T-cell (primary cell): ENCODE measurements around the gene PLEK. TPM values are rescaled to one million over a fixed set of nuclear protein-coding genes. Genes with fewer than 3 reads are reported as not detected.

Experiments used
- ATAC-seq, 4 experiments: fragments of 200-7000 bp in 3 of 4; fragments of 150-1000 bp in 1 of 4; cut with Tn5 transposase; replicated peaks in 1 of 4; 1 replicate in 3 of 4; 2 replicates in 1 of 4; pipeline ENCODE4 v1.10.0; 2021; ENCODE audit warnings: moderate library complexity in 3 of 4, mild to moderate bottlenecking in 2 of 4, moderate number of reproducible peaks in 1 of 4
- CTCF ChIA-PET, 2 donors: fragments of 300-600 bp; sonication (Branson Sonifier 250); formaldehyde crosslinking; loops; one replicate each; lab custom pipeline; 2022; ENCODE audit warnings: antibody characterized with exemption in 2 of 2; lab: Charles Lee
- POLR2A ChIA-PET, 2 donors: fragments of 300-600 bp; sonication (Branson Sonifier 250); formaldehyde crosslinking; loops; one replicate each; lab custom pipeline; 2022; ENCODE audit warnings: antibody characterized with exemption in 2 of 2; lab: Charles Lee
- DNase-seq, 35 experiments: peaks; one replicate each; pipeline versions ENCODE4 v3.0.0 to v3.0.0-alpha.2; 2013 to 2023
- H3K27ac ChIP-seq: one replicate; pipeline ENCODE4 v1.5.1; 2013; ENCODE audit warnings: low read length
- H3K27me3 ChIP-seq, 2 experiments: replicated peaks in 1 of 2; 1 replicate in 1 of 2; 2 replicates in 1 of 2; pipeline versions ENCODE4 v1.6.1 to v1.7.0; 2013; ENCODE audit warnings: low read length in 1 of 2, mixed read lengths in 1 of 2; ENCODE audit not compliant: control insufficient read depth in 2 of 2, insufficient read depth in 2 of 2; ENCODE audit errors: extremely low read depth in 1 of 2
- H3K36me3 ChIP-seq, 2 donors: 1 replicate in 1 of 2; 2 replicates in 1 of 2; pipeline versions ENCODE4 v1.6.1 to v1.7.0; 2013; ENCODE audit warnings: low read length in 1 of 2; ENCODE audit not compliant: control insufficient read depth in 2 of 2, insufficient read depth in 1 of 2; ENCODE audit errors: extremely low read depth in 1 of 2
- H3K4me1 ChIP-seq, 2 experiments: 1 replicate in 1 of 2; 2 replicates in 1 of 2; pipeline versions ENCODE4 v1.6.1 to v1.7.0; 2013; ENCODE audit warnings: low read length in 2 of 2, mixed read lengths in 1 of 2; ENCODE audit not compliant: insufficient read depth in 2 of 2, control insufficient read depth in 1 of 2; ENCODE audit errors: extremely low read depth in 1 of 2
- H3K4me3 ChIP-seq, 2 donors: 1 replicate in 1 of 2; 2 replicates in 1 of 2; pipeline versions ENCODE4 v1.5.1 to v1.7.0; 2013; ENCODE audit warnings: mild to moderate bottlenecking in 2 of 2, low read length in 1 of 2, moderate library complexity in 1 of 2; ENCODE audit not compliant: control insufficient read depth in 1 of 2; ENCODE audit errors: extremely low read depth in 1 of 2
- H3K9me3 ChIP-seq: 2 replicates; pipeline ENCODE4 v1.7.0; 2013
- H3K27ac Mint-ChIP-seq, 2 donors: one replicate each; pipeline ENCODE4 v1.8.0; 2020 to 2021; ENCODE audit warnings: mild to moderate bottlenecking in 2 of 2, mixed read lengths in 2 of 2
- H3K27me3 Mint-ChIP-seq, 2 donors: one replicate each; pipeline ENCODE4 v1.8.0; 2021 to 2022; ENCODE audit warnings: mixed read lengths in 2 of 2
- H3K36me3 Mint-ChIP-seq: one replicate; pipeline ENCODE4 v1.8.0; 2021; ENCODE audit warnings: mixed read lengths
- H3K4me1 Mint-ChIP-seq, 3 donors: one replicate each; pipeline ENCODE4 v1.8.0; 2020 to 2022; ENCODE audit warnings: mixed read lengths in 3 of 3, mild to moderate bottlenecking in 1 of 3
- H3K4me3 Mint-ChIP-seq, 3 donors: one replicate each; pipeline ENCODE4 v1.8.0; 2020 to 2022; ENCODE audit warnings: mild to moderate bottlenecking in 3 of 3, mixed read lengths in 3 of 3, moderate library complexity in 3 of 3
- H3K9me3 Mint-ChIP-seq, 3 donors: one replicate each; pipeline ENCODE4 v1.8.0; 2020 to 2022; ENCODE audit warnings: mixed read lengths in 3 of 3
- WGBS: methylation state at CpG from one replicate; pipeline ENCODE4 v1.1.5; 2013; ENCODE audit warnings: missing lambda C conversion rate; ENCODE audit not compliant: insufficient coverage; 5-methylcytosine and 5-hydroxymethylcytosine counted together
- total RNA-seq, 35 experiments: library from RNA in 6 of 35; stranded (reverse) in 6 of 35; fragments of 120-200 nt in 1 of 35; gene quantifications; one replicate each; pipeline versions ENCODE4 v1.2.1 to v1.2.4 and lab custom pipeline; 2013 to 2026

The PLEK gene
- total RNA-seq, 5 donors from 2014 or later (not counting 1 experiment from before 2014, with no cell fraction given), result 5.1 to 28.4 (median 13.6) TPM

- POLR2A ChIA-PET, result no interaction called here
- 84% methylated on average over 10 of the region's 14 CpGs for WGBS
Observed at GRCh38 chr2:68432696-68433658, 67.9 kb downstream of the PLEK start.

GRCh38 chr2:68434981-68435380 is 69.9 kb downstream of the PLEK start:
- Mint-ChIP-seq H3K4me3 (no peak overlapping the region), H3K9me3 (no peaks in the 10 kb centered on the region), H3K27ac (no peak overlapping the region), H3K27me3 (no peaks in the 10 kb centered on the region), H3K36me3 (no peaks in the 10 kb centered on the region), H3K4me1 (peaks cover 0 to 11% (median 0%) of the 10 kb centered on the region in 3 donors)
- H3K27ac ChIP-seq, result no peak overlapping the region
- no peak overlapping the region for H3K4me3 ChIP-seq
- no peak for DNase-seq
- no peaks in the 10 kb centered on the region for H3K27me3 ChIP-seq
- H3K9me3 ChIP-seq, result no peaks in the 10 kb centered on the region
- no peak for ATAC-seq
- H3K4me1 ChIP-seq, result peaks cover 0 to 11% of the 10 kb centered on the region in 2 experiments
- POLR2A ChIA-PET, result no interaction called here
- CTCF ChIA-PET, result no interaction called here
- H3K36me3 ChIP-seq, result no peaks in the 10 kb centered on the region

More at GRCh38 chr2:68432696-68433658, 67.9 kb downstream of the PLEK start:
- H3K27ac ChIP-seq, result no peak overlapping the region
- H3K27me3 Mint-ChIP-seq, result no peaks in the 10 kb centered on the region
- CTCF ChIA-PET, result interaction anchor here in 1 of 2 donors (0.6 kb wide), 1 partner anchor 1164 kb away, joined by 5 read pairs; no protein-coding TSS in a partner anchor
- no peaks in the 10 kb centered on the region for H3K36me3 ChIP-seq
- H3K27me3 ChIP-seq, result no peaks in the 10 kb centered on the region
- H3K4me1 Mint-ChIP-seq, result peaks cover 0 to 11% (median 3%) of the 10 kb centered on the region in 3 donors
- no peak for DNase-seq
- no peak overlapping the region for H3K4me3 Mint-ChIP-seq
- no peak for ATAC-seq
- peaks cover 0 to 11% of the 10 kb centered on the region in 2 experiments for H3K4me1 ChIP-seq
- no peaks in the 10 kb centered on the region for H3K9me3 ChIP-seq
- H3K27ac Mint-ChIP-seq, result no peak overlapping the region
- no peaks in the 10 kb centered on the region for H3K36me3 Mint-ChIP-seq
- H3K4me3 ChIP-seq, result no peak overlapping the region
- no peaks in the 10 kb centered on the region for H3K9me3 Mint-ChIP-seq

DNA sequence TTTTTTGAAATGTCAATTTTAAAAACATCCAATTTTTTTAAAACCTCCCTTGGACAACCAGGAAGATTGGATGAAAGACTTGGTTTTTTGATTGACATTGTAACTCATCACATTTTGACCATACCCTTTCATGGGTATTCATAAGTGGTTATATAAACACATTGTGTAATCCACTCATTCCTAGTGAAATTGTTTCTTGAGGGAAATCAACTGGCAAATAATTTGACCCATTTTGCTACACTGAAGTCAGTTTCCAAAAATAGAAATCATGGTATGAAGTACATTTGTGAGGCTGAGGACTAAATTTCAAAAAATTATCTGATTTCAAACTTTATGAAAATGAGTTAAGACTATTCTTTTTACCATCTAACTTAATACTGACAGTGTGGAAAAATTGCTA is 70.5 kb downstream of the PLEK start:
- ChIA-PET CTCF (no interaction called here), POLR2A (no interaction called here)
- no peaks in the 10 kb centered on the region for H3K36me3 Mint-ChIP-seq
- peaks cover 0 to 17% (median 1%) of the 10 kb centered on the region in 3 donors for H3K4me1 Mint-ChIP-seq
- Histone ChIP-seq H3K27me3 (no peaks in the 10 kb centered on the region), H3K36me3 (no peaks in the 10 kb centered on the region), H3K27ac (no peak overlapping the region), H3K4me3 (no peak overlapping the region), H3K4me1 (peaks cover 0 to 18% of the 10 kb centered on the region in 2 experiments), H3K9me3 (no peaks in the 10 kb centered on the region)
- ATAC-seq (no peak), DNase-seq (no peak)
- no peak overlapping the region for H3K4me3 Mint-ChIP-seq
- no peak overlapping the region for H3K27ac Mint-ChIP-seq
- H3K9me3 Mint-ChIP-seq, result no peaks in the 10 kb centered on the region
- no peaks in the 10 kb centered on the region for H3K27me3 Mint-ChIP-seq

- ChIA-PET POLR2A (no interaction called here), CTCF (interaction anchor here in 1 of 2 donors (0.6 kb wide), 1 partner anchor 96 kb away, joined by 3 read pairs; no protein-coding TSS in a partner anchor)
- Histone ChIP-seq H3K4me3 (no peak overlapping the region), H3K36me3 (no peaks in the 10 kb centered on the region), H3K27me3 (no peaks in the 10 kb centered on the region), H3K9me3 (no peaks in the 10 kb centered on the region), H3K4me1 (peaks cover 0 to 19% of the 10 kb centered on the region in 2 experiments), H3K27ac (no peak overlapping the region)
- DNase-seq (no peak), ATAC-seq (no peak)
- H3K27ac Mint-ChIP-seq, result no peak overlapping the region
- H3K27me3 Mint-ChIP-seq, result no peaks in the 10 kb centered on the region
- H3K36me3 Mint-ChIP-seq, result no peaks in the 10 kb centered on the region
- no peak overlapping the region for H3K4me3 Mint-ChIP-seq
- WGBS, result no CpG with 5 or more reads among the region's 4 CpGs
- peaks cover 0 to 22% (median 4%) of the 10 kb centered on the region in 3 donors for H3K4me1 Mint-ChIP-seq
- no peaks in the 10 kb centered on the region for H3K9me3 Mint-ChIP-seq
Observed at GRCh38 chr2:68436270-68436669, 71.2 kb downstream of the PLEK start.

DNA sequence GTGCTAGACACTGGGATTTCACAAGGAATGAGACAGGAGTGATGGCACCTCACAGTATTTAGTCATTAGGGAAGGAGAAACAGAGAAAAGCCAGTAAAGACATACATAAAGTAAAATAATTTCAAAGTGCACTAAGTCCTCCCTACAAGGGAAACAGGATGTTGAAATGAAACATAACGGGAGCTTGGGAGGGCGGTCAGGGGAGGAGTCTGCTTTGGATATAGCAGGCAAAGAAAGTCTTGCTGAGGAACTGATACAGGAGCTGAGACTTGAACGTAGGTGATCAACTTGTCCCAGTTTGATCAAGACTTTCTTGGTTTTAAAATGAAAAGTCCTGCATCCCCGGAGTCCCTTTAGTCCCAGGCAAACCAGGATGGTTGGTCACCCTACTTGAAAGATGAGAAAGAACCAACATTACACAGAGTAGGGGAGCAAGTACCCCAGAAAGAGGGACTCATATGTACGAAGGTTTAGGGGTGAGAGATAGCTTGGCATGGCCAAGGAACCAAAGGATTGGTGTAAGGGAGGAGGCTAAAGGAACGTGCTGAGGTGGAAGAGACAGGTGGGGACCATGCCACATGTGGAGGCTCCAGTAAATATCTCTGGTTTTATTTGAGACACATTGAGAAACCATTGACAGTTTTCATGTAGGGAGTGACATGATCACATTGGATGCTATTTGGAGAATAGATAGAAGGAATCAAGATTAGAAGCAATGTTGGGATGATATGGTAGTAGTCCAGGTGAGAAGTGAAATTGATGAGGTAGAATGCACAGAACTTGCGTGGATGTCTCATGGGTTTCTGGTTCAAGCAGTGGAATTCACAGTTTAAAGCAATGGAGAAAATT is 73.6 kb downstream of the PLEK start:
- peaks cover 0 to 27% (median 8%) of the 10 kb centered on the region in 3 donors for H3K4me1 Mint-ChIP-seq
- Histone ChIP-seq H3K27ac (no peak overlapping the region), H3K36me3 (no peaks in the 10 kb centered on the region), H3K9me3 (no peaks in the 10 kb centered on the region), H3K4me1 (peaks cover 0 to 12% of the 10 kb centered on the region in 2 experiments), H3K4me3 (no peak overlapping the region), H3K27me3 (no peaks in the 10 kb centered on the region)
- ChIA-PET POLR2A (interaction anchor here in 1 of 2 donors (0.6 kb wide), 2 partner anchors 100 to 236 kb away, joined by 3 to 4 read pairs; no protein-coding TSS in a partner anchor), CTCF (interaction anchor here (0.6 to 1.3 kb wide), 5 partner anchors 20 to 867 kb away, joined by 3 to 7 read pairs (median 3); no protein-coding TSS in a partner anchor)
- H3K27ac Mint-ChIP-seq, result no peak overlapping the region
- H3K9me3 Mint-ChIP-seq, result no peaks in the 10 kb centered on the region
- 76% methylated on average over 4 of the region's 7 CpGs for WGBS
- DNase-seq (no peak), ATAC-seq (no peak)
- H3K4me3 Mint-ChIP-seq, result no peak overlapping the region
- H3K27me3 Mint-ChIP-seq, result no peaks in the 10 kb centered on the region
- no peaks in the 10 kb centered on the region for H3K36me3 Mint-ChIP-seq
